ENCODE measurements around the gene RTN4RL1.

Gene RTN4RL1

DNA sequence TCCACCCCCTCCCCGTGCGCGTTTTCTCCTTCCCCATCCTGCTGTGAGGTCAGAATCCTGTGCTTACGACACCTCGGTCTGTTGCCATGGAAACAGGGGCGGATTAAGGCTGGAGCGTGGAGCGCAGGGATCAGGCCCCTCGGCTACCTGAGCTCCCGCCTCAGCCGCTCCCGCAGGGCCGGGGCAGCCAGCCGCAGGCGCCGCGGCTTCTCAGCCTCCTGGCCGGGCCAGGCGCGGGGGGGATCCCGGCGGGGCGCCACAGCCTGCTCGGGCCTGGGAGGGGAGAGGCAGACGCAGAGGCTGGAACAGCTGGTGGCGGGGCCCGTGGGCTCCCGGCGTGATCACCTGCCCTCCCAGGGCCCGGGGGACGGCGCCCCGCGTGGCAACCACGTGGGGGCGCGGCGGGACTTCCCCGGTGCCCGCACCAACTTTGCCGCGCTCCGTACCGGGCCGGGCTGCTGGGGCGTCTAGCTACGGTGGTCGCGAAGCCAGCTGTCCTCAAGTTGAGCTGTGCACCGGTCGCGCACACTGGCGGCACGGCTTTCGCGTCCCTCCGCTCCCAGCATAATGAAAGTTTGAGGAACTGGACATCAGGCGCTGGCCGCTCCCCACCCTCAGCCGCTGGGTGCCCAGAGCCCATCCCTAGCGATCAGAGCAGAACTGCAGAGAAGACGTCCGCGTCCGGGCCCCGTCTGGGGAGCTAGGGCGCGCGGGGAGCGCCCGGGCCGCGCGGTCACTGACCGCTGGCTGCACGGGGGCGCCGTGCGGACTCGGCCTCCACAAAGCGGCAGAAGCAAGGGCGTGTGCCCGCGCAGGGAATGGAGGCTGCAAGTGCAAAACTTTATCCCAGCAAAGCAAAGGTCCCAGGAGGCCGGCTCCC lies 1.2 kb downstream of the RTN4RL1 start:
- TF ChIP-seq Cebpa-rat (IDR thresholded peaks at IDR 0.05): no peak
- peak overlapping the region; percentile 45 to 85 (median 73); a peak in 21 of 22 replicates for H3K9ac ChIP-seq
- H4K20me1 ChIP-seq: peaks cover 0 to 36% (median 7%) of the 10 kb centered on the region in 11 experiments; a peak in 11 of 22 replicates
- H3K27ac ChIP-seq: peak overlapping the region in 9 of 11 experiments; percentile 62 to 83 (median 73); a peak in 18 of 22 replicates
- peak overlapping the region; percentile 99 to 100 (median 100) for H3K4me2 ChIP-seq
- peaks cover 21 to 77% (median 45%) of the 10 kb centered on the region in 11 experiments for H3K27me3 ChIP-seq
- H3K4me1 ChIP-seq: peaks cover 43 to 91% (median 80%) of the 10 kb centered on the region in 10 experiments
- peak overlapping the region; percentile 57 to 87 (median 73) for H3K4me3 ChIP-seq
- no peaks in the 10 kb centered on the region for H3K9me3 ChIP-seq (replicated peaks in 1 of 11)
- H3K36me3 ChIP-seq: no peaks in the 10 kb centered on the region

DNA sequence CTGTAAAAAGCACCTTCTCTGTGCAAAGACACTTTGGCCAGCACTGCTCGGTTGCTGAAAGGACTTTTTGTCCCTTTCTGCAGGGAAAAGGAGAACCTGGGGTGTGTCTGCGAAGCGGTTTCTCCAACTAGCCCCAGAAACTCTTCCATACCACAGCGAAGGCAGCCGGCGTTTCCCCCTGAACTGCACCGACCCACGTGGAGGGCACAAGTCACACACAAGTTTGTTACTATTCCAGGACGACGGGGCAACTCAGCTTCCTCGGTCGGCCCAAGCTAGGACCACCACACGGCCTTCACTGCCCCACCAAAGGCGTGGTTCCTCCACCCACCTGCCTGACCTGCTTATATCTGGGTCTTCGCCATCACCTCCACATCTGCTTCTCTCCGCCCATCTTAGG lies 1.9 kb downstream of the RTN4RL1 start:
- Histone ChIP-seq H3K4me3 (peak overlapping the region in 8 of 10 experiments; percentile 16 to 87 (median 76); a peak in 15 of 20 replicates), H3K36me3 (no peaks in the 10 kb centered on the region), H4K20me1 (peaks cover 0 to 43% (median 14%) of the 10 kb centered on the region in 11 experiments; a peak in 12 of 22 replicates), H3K9me3 (replicated peaks in 1 of 11) (no peaks in the 10 kb centered on the region), H3K9ac (peak overlapping the region in 8 of 11 experiments; percentile 2 to 85 (median 52); a peak in 15 of 22 replicates), H3K4me1 (peaks cover 43 to 91% (median 80%) of the 10 kb centered on the region in 10 experiments), H3K27ac (peak overlapping the region in 8 of 11 experiments; percentile 31 to 76 (median 68); a peak in 15 of 22 replicates), H3K4me2 (peak overlapping the region; percentile 99 to 100 (median 100)), H3K27me3 (peaks cover 21 to 80% (median 41%) of the 10 kb centered on the region in 11 experiments)
- TF ChIP-seq Cebpa-rat (IDR thresholded peaks at IDR 0.05): no peak

DNA sequence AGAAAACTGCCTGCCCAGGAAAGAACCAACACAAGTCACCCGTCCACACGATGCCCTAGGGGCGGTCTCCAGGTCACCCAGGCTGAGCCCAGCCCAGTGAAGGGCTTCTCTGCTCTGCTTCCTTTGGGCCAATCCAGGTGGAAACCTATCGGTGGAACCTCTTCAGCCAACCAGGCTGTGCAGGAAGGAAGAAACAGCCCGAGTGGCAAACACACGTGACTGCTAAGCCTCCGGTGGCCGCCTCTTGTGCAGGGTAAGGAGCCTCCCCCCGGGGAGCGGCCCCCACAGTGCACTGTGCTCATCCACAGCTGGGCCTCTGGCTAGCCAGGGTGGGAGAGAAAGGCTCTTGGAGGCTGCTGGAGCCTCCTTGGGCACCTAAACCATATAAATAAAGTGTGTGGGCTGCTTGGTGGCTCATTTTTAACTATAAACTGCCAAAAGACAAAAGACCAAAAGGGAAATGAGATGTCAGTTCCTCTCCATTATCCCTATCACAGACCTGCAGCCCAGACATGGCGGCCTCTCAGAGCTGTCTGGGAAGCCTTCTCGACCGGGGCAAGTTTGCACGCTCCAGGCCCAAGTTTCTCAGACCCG lies 2.4 kb downstream of the RTN4RL1 start:
- TF ChIP-seq Cebpa-rat (IDR thresholded peaks at IDR 0.05): no peak
- peak overlapping the region; percentile 99 to 100 (median 100) for H3K4me2 ChIP-seq
- H3K36me3 ChIP-seq: no peaks in the 10 kb centered on the region
- H3K27me3 ChIP-seq: peaks cover 21 to 80% (median 37%) of the 10 kb centered on the region in 11 experiments
- H3K9ac ChIP-seq: peak overlapping the region in 8 of 11 experiments; percentile 2 to 85 (median 52); a peak in 15 of 22 replicates
- H3K4me3 ChIP-seq: peak overlapping the region in 8 of 10 experiments; percentile 16 to 87 (median 76); a peak in 15 of 20 replicates
- peak overlapping the region in 8 of 11 experiments; percentile 31 to 76 (median 68); a peak in 15 of 22 replicates for H3K27ac ChIP-seq
- H3K4me1 ChIP-seq: peaks cover 46 to 91% (median 80%) of the 10 kb centered on the region in 10 experiments
- peaks cover 0 to 48% (median 18%) of the 10 kb centered on the region in 11 experiments; a peak in 12 of 22 replicates for H4K20me1 ChIP-seq
- H3K9me3 ChIP-seq (replicated peaks in 1 of 11): no peaks in the 10 kb centered on the region

DNA sequence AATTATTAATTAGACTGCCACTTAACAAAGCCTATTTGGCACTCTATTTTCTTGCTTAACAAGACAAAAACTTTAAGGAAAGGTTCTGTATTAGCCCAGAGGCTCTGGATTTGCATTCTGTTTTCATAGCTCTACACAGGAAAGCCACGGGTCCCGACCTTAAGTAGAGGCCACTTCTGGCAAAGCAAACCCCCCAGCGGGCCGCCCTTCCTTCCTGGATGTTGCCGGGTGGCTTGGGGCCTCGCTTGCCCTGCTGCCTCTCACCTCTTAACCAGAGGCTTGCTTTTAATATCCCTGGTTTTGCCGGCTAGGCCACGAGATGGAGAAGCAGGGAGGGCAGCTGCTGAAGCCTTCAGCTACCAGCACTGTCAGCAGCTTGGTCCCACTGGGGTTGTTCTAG lies 4.4 kb downstream of the RTN4RL1 start:
- peaks cover 14 to 63% (median 18%) of the 10 kb centered on the region in 11 experiments for H3K27me3 ChIP-seq
- TF ChIP-seq Cebpa-rat (IDR thresholded peaks at IDR 0.05): no peak

DNA sequence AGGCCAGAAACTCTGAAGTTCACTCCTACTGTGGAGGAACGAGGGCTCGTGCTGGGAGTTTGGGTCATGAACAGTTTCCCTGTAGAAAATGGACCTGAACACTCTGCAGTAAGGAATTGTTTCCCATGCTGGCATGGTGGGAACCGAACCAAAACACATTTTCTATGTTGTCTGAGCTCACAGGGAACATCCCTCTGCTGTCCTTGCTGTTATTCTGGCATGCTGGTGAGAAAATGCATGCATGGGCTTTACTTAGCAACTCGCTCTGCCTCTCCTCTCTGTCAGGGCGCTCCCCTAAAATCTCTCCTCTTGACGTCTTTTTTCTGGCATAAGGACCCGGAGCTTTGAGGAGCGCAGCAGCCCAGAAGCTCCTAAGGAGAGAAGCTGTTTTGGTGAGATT lies 5.4 kb downstream of the RTN4RL1 start:
- no peak for TF ChIP-seq Cebpa-rat (IDR thresholded peaks at IDR 0.05)
- Histone ChIP-seq H3K4me1 (peaks cover 54 to 96% (median 84%) of the 10 kb centered on the region in 10 experiments), H3K4me3 (no peak overlapping the region), H3K9me3 (replicated peaks in 1 of 11) (no peaks in the 10 kb centered on the region), H4K20me1 (peaks cover 0 to 52% (median 19%) of the 10 kb centered on the region in 11 experiments; a peak in 12 of 22 replicates), H3K4me2 (peak overlapping the region in 9 of 11 experiments; percentile 81 to 100 (median 99); a peak in 18 of 22 replicates), H3K36me3 (no peaks in the 10 kb centered on the region), H3K27me3 (peaks cover 6 to 53% (median 10%) of the 10 kb centered on the region in 11 experiments; a peak in 21 of 22 replicates), H3K27ac (peak overlapping the region in 2 of 11 experiments; percentile 35 to 61; a peak in 3 of 22 replicates), H3K9ac (peak overlapping the region in 3 of 11 experiments; percentile 63 to 64 (median 63); a peak in 2 of 22 replicates)

More for the DNA sequence above, 4.4 kb downstream of the RTN4RL1 start:
- peaks cover 55 to 93% (median 87%) of the 10 kb centered on the region in 10 experiments for H3K4me1 ChIP-seq
- peak overlapping the region in 7 of 11 experiments; percentile 6 to 67 (median 37); a peak in 8 of 22 replicates for H3K9ac ChIP-seq
- H3K9me3 ChIP-seq (replicated peaks in 1 of 11): no peaks in the 10 kb centered on the region
- peaks cover 0 to 56% (median 19%) of the 10 kb centered on the region in 11 experiments; a peak in 12 of 22 replicates for H4K20me1 ChIP-seq
- H3K36me3 ChIP-seq: no peaks in the 10 kb centered on the region
- peak overlapping the region; percentile 16 to 100 (median 99); a peak in 20 of 22 replicates for H3K4me2 ChIP-seq
- peak overlapping the region in 5 of 11 experiments; percentile 17 to 61 (median 35); a peak in 7 of 22 replicates for H3K27ac ChIP-seq
- H3K4me3 ChIP-seq: peak overlapping the region in 1 of 10 experiments; percentile 27; a peak in 2 of 20 replicates

DNA sequence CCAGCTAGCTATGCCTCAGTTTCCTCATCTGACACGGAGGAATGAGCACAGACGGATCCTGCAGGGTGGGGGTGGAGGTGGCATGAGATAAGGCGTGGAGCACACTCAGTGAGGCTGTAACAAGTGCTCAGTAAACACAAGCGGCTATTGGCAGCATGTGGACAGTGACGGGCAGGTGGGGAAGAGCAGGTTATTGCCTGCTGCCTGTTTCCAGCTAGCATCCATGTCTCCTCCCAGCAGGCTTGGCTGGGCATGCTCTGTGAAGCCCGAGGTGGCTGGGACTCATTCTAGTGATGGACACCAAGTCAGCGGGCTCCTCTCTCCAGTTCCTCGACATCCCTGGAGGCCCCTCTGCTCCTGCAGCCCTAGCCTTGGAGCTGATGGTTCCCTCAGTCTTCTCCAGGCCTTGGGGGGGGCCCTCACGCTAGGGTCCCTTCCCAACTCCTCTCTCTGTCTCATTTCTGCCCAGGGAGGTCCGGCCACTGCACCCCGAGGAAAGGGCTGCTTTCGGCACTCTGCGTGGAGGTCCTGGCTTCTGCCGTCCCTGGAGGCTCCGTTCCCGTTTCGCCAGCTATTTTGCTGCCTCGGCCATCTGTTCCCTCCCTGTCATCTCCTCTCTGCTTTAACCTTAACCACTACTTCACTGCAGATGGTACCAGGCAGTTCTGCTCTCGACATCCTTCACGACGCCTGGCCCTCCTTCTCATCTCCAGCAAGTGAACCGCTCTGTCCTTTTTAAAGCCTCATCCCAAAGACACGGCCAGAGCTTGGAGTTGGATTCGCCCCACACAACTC lies 6.2 kb downstream of the RTN4RL1 start:
- peak overlapping the region in 7 of 11 experiments; percentile 45 to 72 (median 62); a peak in 8 of 22 replicates for H3K9ac ChIP-seq
- H3K9me3 ChIP-seq (replicated peaks in 1 of 11): peaks cover 0 to 2% (median 0%) of the 10 kb centered on the region in 11 experiments; a peak in 1 of 22 replicates
- H4K20me1 ChIP-seq: peaks cover 0 to 44% (median 19%) of the 10 kb centered on the region in 11 experiments; a peak in 12 of 22 replicates
- 0 out of 22 replicates have a peak, but pooled peaks cover 0 to 3% (median 0%) of the 10 kb centered on the region in 11 experiments for H3K36me3 ChIP-seq
- H3K4me3 ChIP-seq: no peak overlapping the region
- H3K4me1 ChIP-seq: peaks cover 48 to 93% (median 78%) of the 10 kb centered on the region in 10 experiments
- H3K27ac ChIP-seq: peak overlapping the region in 3 of 11 experiments; percentile 2 to 62 (median 61); a peak in 3 of 22 replicates
- H3K27me3 ChIP-seq: peaks cover 0 to 45% (median 2%) of the 10 kb centered on the region in 11 experiments; a peak in 13 of 22 replicates
- H3K4me2 ChIP-seq: peak overlapping the region; percentile 81 to 100 (median 99)
- TF ChIP-seq Cebpa-rat (IDR thresholded peaks at IDR 0.05): no peak

DNA sequence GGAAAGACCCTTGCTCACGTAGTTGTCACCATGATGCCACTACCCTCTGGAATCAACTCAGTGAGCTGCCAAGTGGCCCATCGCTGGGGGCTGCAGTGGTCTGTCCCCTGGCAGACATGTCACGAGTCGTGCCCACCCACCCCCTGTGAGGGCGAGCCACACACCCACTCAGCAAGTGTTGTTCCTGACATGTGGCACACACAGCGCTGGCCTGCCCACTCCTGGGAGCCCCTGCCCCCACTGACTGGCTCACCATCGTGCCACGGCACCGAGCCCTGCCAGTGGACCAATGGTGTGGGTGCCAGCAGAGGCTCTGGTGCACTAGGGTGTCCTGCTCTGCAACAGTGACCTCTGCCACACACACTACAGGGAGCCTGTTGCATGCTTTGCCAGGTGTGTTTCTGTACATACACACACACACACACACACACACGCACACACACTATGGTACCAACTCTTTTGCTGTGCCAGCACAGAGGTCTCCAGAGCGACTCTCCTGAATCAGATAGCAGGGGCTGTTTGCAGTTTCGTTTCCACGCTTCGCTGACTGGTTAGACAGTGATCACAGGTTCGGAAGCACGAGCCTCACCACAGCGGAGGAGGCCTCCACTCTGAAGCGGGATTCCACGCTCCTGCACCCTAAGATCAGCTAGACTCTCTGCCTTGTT lies 7.7 kb downstream of the RTN4RL1 start:
- H3K27me3 ChIP-seq: peaks cover 0 to 35% (median 0%) of the 10 kb centered on the region in 11 experiments; a peak in 5 of 22 replicates
- peaks cover 43 to 92% (median 75%) of the 10 kb centered on the region in 10 experiments for H3K4me1 ChIP-seq
- no peak for TF ChIP-seq Cebpa-rat (IDR thresholded peaks at IDR 0.05)
- peaks cover 0 to 5% (median 0%) of the 10 kb centered on the region in 11 experiments; a peak in 1 of 22 replicates for H3K9me3 ChIP-seq (replicated peaks in 1 of 11)
- H3K27ac ChIP-seq: peak overlapping the region in 9 of 11 experiments; percentile 30 to 71 (median 62); a peak in 18 of 22 replicates
- peak overlapping the region; percentile 81 to 100 (median 99) for H3K4me2 ChIP-seq
- H3K9ac ChIP-seq: peak overlapping the region in 10 of 11 experiments; percentile 28 to 72 (median 53); a peak in 17 of 22 replicates
- H3K36me3 ChIP-seq: 0 out of 22 replicates have a peak, but pooled peaks cover 0 to 5% (median 0%) of the 10 kb centered on the region in 11 experiments
- H4K20me1 ChIP-seq: peaks cover 0 to 42% (median 19%) of the 10 kb centered on the region in 11 experiments; a peak in 12 of 22 replicates
- peak overlapping the region in 6 of 10 experiments; percentile 6 to 53 (median 30); a peak in 8 of 20 replicates for H3K4me3 ChIP-seq

Measured in BLaER1 treated with 17β-estradiol and CSF1 and Interleukin-3, amounts not matched to agents 10 nM and 100 nM (cell line).